Measurements from ENCODE around the gene SOS1.

DNA sequence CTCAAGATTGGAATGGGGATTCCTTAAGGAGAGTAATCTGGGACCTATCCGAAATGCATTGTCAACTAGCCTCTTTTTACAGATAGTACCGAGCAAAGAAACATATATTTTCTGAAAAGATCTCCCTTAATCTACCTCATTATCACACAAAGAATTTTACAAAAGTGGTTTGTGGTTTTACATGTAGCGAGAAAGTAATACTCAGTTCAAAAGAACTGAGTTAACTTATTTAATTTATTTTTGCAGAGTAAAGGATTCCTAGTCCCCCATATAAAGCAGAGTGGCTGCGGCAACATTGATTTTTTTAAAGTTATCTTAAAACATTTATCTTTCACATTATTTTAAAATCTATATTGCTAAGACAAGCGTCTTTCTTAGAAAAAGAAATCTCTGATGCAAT is 15.9 kb upstream of the SOS1 start:
- TF ChIP-seq POLR2A (IDR thresholded peaks at IDR 0.05; ENCODE audit: low read depth, low read length) (no peak), POLR2AphosphoS5 (IDR thresholded peaks at IDR 0.05; ENCODE audit: low read depth, low read length) (no peak)

Measured in GM12892 (cell line).